Activated B cell treated with CpG ODN at 0.5 μM for 24 hours (primary cell): Measurements from ENCODE around the gene CPTP. TPM values are rescaled to one million over a fixed set of nuclear protein-coding genes. Genes with fewer than 3 reads are reported as not detected.

Source experiments
- ATAC-seq: fragments of 200-7000 bp; cut with Tn5 transposase; one replicate; pipeline ENCODE4 v1.10.0; 2021; ENCODE audit warnings: low read depth, mild to moderate bottlenecking, moderate library complexity
- CTCF ChIA-PET: fragments of 350-600 bp; sonication (Branson Sonifier 250); formaldehyde crosslinking; loops from one replicate; lab custom pipeline; 2021; ENCODE audit warnings: antibody characterized with exemption; lab: Charles Lee
- POLR2A ChIA-PET: fragments of 350-600 bp; sonication (Branson Sonifier 250); formaldehyde crosslinking; loops from one replicate; lab custom pipeline; 2021; ENCODE audit warnings: antibody characterized with exemption; lab: Charles Lee
- DNase-seq: peaks from one replicate; pipeline ENCODE4 v3.0.0; 2022
- H3K27ac Mint-ChIP-seq: one replicate; pipeline ENCODE4 v1.8.0; 2020; ENCODE audit warnings: mixed read lengths
- H3K27me3 Mint-ChIP-seq: one replicate; pipeline ENCODE4 v1.8.0; 2021; ENCODE audit warnings: mixed read lengths
- H3K36me3 Mint-ChIP-seq: one replicate; pipeline ENCODE4 v1.8.0; 2021; ENCODE audit warnings: low read depth, mixed read lengths
- H3K4me1 Mint-ChIP-seq: one replicate; pipeline ENCODE4 v1.8.0; 2021; ENCODE audit warnings: mixed read lengths
- H3K4me3 Mint-ChIP-seq: one replicate; pipeline ENCODE4 v1.8.0; 2020; ENCODE audit warnings: mild to moderate bottlenecking, mixed read lengths
- H3K9me3 Mint-ChIP-seq: one replicate; pipeline ENCODE4 v1.8.0; 2020; ENCODE audit warnings: mixed read lengths
- intact Hi-C: fragments of 100-400 bp; cut with micrococcal nuclease; formaldehyde crosslinking; loops from one replicate; pipeline ENCODE4 v1.15.1; 2024
- total RNA-seq: library from RNA; stranded (reverse); gene quantifications from 2 replicates; pipeline ENCODE4 v1.2.3, GENCODE V29; 2022
- TF ChIP-seq, protein P1 (sequence below): fragments of 200-600 bp; IDR thresholded peaks from one replicate; pipeline ENCODE4 v1.8.0; 2022; ENCODE audit warnings: antibody characterized with exemption, mild to moderate bottlenecking

CPTP gene
- total RNA-seq, 1 donor from 2014 or later = 15.3 TPM

DNA sequence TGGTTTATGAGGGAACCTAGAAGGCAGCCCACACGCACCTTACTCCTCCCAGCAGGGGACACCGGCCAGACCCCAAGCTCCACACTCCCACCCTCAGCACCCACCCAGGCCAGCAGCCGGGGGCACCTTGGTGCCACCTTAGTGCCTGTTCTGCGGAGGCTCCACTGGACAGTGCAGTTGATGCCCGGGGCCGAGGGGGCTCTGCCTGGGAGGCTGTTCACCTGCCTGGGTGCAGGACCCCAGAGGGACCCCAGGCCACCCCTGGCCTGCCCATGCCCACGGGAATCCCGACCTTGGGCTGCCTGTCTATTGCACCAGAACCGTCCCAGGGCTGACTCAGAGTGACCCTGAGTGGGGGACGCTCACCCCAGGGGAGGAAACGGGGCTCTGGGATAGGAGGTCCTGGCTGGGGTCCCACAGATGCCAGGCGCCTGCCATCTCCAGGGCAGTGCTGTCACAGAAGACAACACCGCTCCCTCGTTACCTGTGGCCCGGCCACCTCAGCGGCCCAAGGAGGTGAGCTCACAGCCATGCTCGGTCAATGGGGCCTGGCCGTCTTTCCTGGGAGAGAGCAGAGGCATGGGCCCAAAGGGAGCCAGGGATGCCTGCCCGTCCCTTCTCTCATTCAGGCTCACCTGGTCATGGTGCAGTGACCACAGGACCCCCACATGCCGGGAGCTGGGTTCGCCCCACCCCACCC, 43.7 kb upstream of the CPTP start:
- intact Hi-C loops = no loop called here
- TF ChIP-seq, protein P1, sequence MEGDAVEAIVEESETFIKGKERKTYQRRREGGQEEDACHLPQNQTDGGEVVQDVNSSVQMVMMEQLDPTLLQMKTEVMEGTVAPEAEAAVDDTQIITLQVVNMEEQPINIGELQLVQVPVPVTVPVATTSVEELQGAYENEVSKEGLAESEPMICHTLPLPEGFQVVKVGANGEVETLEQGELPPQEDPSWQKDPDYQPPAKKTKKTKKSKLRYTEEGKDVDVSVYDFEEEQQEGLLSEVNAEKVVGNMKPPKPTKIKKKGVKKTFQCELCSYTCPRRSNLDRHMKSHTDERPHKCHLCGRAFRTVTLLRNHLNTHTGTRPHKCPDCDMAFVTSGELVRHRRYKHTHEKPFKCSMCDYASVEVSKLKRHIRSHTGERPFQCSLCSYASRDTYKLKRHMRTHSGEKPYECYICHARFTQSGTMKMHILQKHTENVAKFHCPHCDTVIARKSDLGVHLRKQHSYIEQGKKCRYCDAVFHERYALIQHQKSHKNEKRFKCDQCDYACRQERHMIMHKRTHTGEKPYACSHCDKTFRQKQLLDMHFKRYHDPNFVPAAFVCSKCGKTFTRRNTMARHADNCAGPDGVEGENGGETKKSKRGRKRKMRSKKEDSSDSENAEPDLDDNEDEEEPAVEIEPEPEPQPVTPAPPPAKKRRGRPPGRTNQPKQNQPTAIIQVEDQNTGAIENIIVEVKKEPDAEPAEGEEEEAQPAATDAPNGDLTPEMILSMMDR = no peak
- Mint-ChIP-seq H3K27ac (no peak overlapping the region), H3K4me3 (no peak overlapping the region), H3K4me1 (peaks cover 4% of the 10 kb centered on the region), H3K9me3 (no peaks in the 10 kb centered on the region), H3K27me3 (no peaks in the 10 kb centered on the region), H3K36me3 (no peaks in the 10 kb centered on the region)
- no peak for DNase-seq
- CTCF ChIA-PET = no interaction called here
- no peak for ATAC-seq
- POLR2A ChIA-PET = no interaction called here

DNA sequence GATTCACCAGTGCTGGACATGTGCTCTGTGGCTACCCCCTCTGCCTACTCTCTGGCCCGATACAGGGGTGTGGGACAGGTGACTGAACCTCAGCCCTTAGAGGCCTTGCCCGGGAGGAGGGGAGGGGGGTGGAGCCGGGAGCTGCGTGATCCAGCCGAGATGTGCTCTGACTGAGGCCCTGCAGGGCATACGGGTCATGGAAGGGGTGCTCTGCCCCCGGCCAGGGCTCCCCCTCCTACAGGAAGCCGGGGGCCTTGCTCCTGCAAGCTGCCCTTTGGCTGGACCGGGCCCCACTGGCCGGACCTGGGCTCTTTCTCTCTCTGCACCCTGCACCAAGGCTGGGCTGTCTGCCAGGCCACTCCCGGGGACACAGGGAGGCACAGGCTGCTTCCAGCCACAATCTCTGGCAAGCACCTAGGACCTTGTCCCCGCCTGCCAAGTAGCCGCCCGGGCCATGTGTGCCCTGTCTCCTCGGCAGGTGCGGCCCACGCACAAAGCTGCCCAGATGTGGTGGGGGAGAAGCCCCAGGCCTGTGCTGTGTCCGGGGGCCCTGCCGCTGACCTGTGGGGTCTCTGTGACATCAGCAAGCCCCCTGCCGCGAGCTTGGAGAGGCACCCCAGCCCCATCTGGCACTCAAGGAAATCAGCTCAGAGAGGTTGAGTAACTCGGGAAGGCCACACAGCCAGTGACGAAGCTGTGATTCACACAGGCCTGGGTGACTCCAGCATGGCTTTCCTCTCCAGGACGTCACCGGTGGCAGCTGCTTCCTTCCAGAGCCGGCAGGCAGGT, 42.9 kb upstream of the CPTP start:
- Mint-ChIP-seq H3K9me3 (no peaks in the 10 kb centered on the region), H3K4me1 (peaks cover 4% of the 10 kb centered on the region), H3K4me3 (no peak overlapping the region), H3K36me3 (no peaks in the 10 kb centered on the region), H3K27me3 (no peaks in the 10 kb centered on the region), H3K27ac (no peak overlapping the region)
- ChIA-PET POLR2A (no interaction called here), CTCF (no interaction called here)
- TF ChIP-seq, protein P1 = no peak
- no peak for DNase-seq
- no peak for ATAC-seq
- intact Hi-C loops = no loop called here

DNA sequence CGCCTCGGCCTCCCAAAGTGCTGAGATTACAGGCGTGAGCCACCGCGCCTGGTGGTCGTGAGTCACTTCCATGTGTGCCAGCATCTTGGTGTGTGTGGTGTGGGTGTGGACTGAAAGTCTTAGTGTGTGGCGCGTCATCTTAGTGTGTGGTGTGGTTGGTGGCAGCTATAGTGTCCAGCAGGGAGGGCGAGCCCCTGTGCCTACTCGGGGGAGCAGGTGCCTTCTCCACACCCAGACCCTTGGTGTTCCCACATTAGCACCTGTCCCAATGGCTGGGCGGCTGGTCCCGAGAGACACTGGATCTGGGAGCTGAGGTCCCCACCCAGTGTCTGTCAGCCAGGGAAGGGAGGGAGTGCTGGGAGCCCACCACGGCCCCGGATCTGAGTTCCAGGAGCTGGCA, 41.6 kb upstream of the CPTP start:
- Mint-ChIP-seq H3K36me3 (no peaks in the 10 kb centered on the region), H3K4me3 (no peak overlapping the region), H3K27me3 (no peaks in the 10 kb centered on the region), H3K9me3 (no peaks in the 10 kb centered on the region), H3K4me1 (peaks cover 4% of the 10 kb centered on the region), H3K27ac (no peak overlapping the region)
- CTCF ChIA-PET = no interaction called here
- intact Hi-C loops = no loop called here
- POLR2A ChIA-PET = interaction anchor here (0.7 kb wide), 1 partner anchor 826 kb away, joined by 3 read pairs; no protein-coding TSS in a partner anchor
- TF ChIP-seq, protein P1 = no peak
- DNase-seq (no peak), ATAC-seq (no peak)

DNA sequence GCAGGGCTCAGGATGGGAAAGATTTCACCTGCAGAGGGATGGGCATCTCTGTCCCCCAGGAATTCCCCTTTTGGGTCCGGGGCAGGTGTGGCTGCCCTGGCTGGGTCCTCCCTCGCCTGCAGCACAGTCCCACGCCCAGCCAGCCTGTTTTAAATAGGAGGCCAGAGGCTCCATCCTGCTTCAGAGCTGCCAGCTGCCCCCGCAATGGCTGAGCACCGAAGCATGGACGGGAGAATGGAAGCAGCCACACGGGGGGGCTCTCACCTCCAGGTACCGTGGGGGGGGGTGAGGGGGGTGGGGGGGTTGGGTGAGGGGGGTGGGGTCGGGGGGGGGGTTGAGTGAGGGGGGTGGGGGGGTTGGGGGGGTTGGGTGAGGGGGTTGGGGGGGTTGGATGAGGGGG, 40.8 kb upstream of the CPTP start:
- ChIA-PET POLR2A (interaction anchor here (0.8 kb wide), 1 partner anchor 301 kb away, joined by 3 read pairs; no protein-coding TSS in a partner anchor), CTCF (no interaction called here)
- Mint-ChIP-seq H3K27me3 (no peaks in the 10 kb centered on the region), H3K36me3 (no peaks in the 10 kb centered on the region), H3K4me1 (peaks cover 4% of the 10 kb centered on the region), H3K9me3 (no peaks in the 10 kb centered on the region), H3K4me3 (no peak overlapping the region), H3K27ac (no peak overlapping the region)
- TF ChIP-seq, protein P1 = no peak
- intact Hi-C loops = no loop called here
- DNase-seq = no peak
- ATAC-seq = peak; percentile 49
